Adipose tissue (tissue), 3 donors: Measurements from ENCODE around the gene ARHGAP42. TPM values are rescaled to one million over a fixed set of nuclear protein-coding genes. Genes with fewer than 3 reads are reported as not detected.

Experiments
- H3K27ac ChIP-seq: one replicate; pipeline ENCODE4 v1.5.1; 2013; ENCODE audit warnings: low read depth, low read length
- WGBS, 3 donors: extraction: QIAGEN DNeasy Blood & Tissue Kit; methylation state at CpG; one replicate each; pipeline ENCODE4 v1.1.7; 2013; 5-methylcytosine and 5-hydroxymethylcytosine counted together
- polyA plus RNA-seq, 3 donors: library from polyadenylated mRNA; stranded (reverse); fragments of 200-250 nt; gene quantifications; one replicate each; pipeline ENCODE4 v1.2.3, GENCODE V29; 2013
- donor health status: healthy with polysubstance abuse.
- donor health status: Bipolar disorder and iron deficiency.
- donor health status: healthy.

Gene ARHGAP42
- polyA plus RNA-seq, 3 donors: 0.87 to 11.6 (median 6.2) TPM

DNA sequence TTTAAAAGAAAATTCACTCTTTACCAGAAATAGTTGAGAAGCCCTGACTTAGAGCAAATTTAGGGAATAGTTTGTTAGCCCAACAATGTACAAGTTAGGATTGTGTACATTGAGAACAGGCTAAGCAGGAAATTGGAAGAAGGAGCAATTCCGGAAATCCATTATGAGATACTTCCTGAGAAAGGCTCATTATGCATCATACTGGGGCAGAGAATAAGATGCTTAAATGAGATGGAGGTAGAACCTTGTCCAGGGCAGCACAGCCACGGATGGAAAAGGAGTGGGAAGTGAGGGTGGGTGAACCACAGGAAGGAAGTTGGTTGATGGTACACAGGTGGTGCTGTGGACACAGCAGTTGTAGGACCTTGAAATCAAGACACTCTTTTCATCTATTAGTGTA lies 262.4 kb downstream of the ARHGAP42 start:
- 53 to 63% (median 63%) methylated on average over 2 of the region's 2 CpGs for WGBS, 3 donors
- H3K27ac ChIP-seq: no peak overlapping the region

DNA sequence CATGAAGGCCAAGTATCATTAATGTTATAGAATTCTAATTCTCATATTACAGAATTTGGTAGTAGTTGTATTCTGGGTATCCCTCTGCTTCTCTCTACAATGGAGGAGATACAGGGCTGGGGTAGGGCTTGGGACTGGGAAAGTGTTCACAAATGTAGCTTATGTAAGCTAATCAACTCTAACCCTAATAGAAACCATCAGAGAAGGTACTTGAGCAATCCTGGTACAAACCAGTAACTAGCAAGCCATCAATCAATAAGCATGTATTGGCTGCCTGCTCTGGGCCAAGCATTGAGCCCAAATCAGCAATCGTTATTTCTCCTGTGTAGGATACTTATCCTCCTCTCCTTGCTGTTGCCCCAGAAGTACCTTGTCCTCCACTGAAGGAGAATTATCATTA lies 268.2 kb downstream of the ARHGAP42 start:
- 78 to 90% (median 78%) methylated on average over 1 of the region's 1 CpG for WGBS, 3 donors
- no peak overlapping the region for H3K27ac ChIP-seq

DNA sequence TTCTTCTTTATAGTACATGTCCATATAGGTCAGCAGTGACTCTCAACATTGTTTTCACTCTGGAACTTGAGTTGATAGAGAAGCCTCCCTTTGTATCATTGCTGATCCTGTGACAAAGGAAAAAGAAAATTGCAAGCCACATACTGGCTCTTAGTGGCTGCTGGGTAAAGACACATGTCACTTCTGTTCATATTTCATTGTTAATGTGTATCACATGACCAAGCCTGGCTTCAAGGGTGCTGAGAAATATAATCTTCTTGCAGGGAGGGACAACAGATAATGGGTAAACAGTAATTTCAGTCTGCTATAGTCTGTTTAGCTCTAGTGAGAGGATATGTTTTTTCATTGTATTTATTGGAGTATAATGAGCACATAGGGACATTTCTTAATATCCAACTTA lies 269.3 kb downstream of the ARHGAP42 start:
- no peak overlapping the region for H3K27ac ChIP-seq

DNA sequence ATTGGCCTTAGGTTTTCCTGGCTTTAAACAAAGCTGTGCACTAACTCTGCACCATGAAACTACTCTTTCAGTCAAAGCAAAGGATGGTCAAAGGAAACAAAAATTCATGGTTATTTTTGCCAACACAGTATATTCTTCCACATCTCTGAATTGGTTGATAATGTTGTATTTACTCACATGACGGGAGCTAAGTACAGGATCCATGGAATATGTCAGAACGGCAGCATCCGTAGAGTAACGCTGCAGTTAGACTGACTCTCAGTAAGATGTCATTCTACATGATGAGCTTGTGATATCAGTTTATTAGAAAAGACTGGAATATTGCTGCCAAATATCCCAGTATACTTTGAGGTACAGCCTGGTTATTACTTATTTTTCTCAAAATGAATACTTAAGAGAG lies 270.4 kb downstream of the ARHGAP42 start:
- WGBS, 3 donors: 61 to 71% (median 71%) methylated on average over 4 of the region's 4 CpGs
- no peak overlapping the region for H3K27ac ChIP-seq

DNA sequence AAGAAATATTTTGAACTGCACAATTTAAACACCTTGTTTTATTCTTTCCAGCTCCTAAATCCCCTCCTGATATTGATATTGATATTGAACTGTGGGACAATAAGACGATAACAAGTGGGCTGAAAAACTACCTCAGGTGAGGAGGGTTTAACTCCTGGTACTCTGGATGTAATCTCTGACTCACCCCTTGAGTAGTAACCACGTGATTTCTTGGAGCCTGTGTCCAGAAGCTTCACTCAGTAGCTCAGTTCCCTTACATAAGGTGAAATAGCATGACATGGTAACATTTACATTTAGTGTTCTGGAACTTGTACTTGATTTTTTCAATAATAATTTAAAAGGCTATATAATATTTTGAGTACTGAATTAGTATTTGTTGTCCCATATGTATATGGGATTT lies 274.5 kb downstream of the ARHGAP42 start:
- H3K27ac ChIP-seq: no peak overlapping the region
- WGBS, 3 donors: 62 to 78% (median 75%) methylated on average over 2 of the region's 2 CpGs

DNA sequence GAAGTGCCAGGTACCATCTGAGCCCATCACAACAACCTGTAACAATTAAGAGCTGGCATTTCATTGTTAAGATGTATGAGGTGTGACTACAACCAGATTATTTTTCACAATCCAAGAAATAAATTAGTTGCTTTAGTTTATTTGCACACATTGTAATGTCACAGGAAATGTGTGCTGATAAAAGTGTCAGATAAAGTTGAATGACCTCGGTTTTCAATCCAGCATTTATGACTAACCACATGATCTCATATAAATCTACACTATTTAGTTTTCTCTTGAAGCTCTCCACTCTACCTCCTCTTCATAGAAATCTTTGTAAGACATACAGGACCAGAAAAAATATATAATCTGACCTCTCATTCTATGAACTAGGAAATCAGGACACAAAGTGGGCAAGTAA lies 276.3 kb downstream of the ARHGAP42 start:
- WGBS, 3 donors: 17 to 32% (median 29%) methylated on average over 1 of the region's 1 CpG

DNA sequence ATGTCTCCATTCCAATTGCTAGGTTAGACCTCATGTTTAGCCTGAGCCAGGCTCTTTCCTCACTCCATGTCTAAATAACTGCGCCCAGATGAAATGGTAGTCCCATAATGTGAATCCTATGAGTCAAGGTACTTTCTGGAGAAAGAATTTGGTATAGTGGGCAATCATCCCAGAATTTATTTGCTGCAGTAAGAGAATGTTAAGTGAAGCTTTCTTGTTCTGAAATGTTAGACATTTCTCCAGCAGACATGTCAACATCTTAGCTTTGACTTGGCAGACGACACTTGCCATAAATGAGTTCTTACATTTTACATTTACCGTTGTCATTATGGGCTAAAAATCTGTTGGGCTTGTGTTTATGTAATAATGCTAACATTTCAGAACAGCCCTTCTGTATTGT lies 277.3 kb downstream of the ARHGAP42 start:
- WGBS, 3 donors: 86 to 92% (median 92%) methylated on average over 3 of the region's 3 CpGs
- no peak overlapping the region for H3K27ac ChIP-seq

More for the DNA sequence above, 276.3 kb downstream of the ARHGAP42 start:
- H3K27ac ChIP-seq: no peak overlapping the region

DNA sequence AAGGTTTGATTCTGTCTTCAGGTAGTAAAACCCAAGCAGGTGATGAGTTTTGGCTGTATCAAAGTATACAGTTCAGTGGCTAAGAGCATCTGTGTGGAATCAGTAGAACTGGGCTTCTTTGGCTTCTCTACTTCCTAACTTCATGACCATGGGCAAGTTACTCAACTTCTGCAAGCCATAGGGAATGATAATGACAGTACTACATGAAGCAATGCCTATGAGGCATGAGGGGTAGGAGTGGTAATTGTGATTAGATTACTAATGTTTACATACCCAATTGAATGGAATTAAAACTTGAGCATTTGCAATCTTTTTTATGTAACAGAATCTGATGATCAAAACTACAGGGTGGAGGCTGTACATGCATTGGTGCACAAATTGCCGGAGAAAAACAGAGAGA lies 278.3 kb downstream of the ARHGAP42 start:
- no peak overlapping the region for H3K27ac ChIP-seq
- WGBS, 3 donors: 81 to 95% (median 91%) methylated on average over 1 of the region's 1 CpG

DNA sequence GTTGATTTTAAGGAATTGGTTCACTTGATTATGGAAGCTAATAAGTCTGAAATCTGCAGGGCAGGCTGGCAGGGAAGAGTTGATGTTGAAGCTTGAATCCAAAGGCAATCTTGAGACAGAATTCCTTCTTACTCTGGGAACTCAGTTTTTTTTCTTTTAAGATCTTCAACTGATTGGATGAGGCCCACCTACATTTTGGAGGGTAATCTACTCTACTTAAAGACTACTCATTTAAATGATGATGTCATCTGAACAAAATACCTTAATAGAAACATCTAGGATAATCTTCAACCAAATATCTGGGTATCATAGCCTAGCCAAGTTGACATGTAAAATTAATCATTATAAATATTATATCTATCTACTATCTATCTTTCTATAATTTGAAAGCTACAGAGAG lies 279.3 kb downstream of the ARHGAP42 start:
- no peak overlapping the region for H3K27ac ChIP-seq

DNA sequence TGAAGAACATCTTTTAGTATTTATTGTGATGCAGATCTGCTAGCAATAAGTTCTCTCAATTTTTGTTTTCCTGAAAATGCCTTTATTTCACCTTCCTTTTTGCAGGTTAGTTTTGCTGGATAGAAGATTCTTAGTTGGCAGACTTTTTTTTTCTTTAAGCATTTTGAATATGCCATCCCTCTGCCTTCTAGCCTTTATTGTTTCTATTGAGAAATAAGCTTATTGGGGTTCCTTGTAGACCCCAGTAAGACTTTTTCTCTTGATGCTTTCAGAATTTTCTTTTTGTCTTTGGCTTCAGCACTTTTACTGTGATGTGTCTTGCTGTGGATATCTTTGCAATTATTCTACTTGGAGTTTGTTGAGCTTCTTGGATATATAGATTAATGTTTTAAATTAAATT lies 281.9 kb downstream of the ARHGAP42 start:
- no peak overlapping the region for H3K27ac ChIP-seq

DNA sequence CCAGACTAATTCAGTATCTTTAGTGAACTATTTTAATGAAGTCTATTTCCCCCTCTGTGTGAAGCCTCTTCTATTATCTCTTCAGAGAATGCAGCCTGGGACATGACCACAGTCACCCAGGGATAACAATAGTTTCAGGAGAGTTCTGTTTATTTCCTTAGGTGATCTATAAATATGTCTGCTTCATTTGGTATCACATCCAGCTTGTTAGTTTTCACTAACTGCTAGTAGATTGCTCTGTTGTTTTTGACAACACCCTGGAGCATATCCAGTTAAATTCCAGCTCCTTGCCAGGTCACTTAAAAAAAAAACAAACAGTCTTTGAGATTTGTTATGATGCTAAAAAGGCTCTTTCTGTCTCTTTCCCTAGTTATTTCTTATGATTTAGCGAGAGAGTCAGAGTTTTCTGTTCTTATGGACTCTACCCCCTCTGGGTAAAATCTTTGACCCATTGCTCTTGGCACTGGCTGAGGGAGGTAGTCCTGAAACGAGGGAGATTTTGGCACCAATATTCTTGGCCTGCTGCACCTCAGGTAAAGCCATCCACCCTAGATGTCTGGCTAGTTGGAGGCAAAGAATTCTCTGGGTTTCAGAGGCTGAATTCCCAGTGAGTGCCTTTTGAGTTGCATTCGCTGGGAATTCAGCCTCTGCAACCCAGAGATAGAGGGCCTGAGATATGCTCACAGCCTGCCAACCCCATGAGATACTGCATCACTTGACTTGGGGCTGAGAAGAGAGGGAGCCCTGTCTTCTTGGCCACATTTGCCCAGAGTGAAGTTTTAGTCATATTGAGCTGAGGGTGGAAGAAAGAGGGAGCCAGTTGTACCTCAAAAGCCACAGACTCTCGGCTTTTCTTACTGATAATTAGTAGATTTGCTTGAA lies 283.4 kb downstream of the ARHGAP42 start:
- WGBS, 3 donors: 73 to 78% (median 75%) methylated on average over 4 of the region's 4 CpGs
- H3K27ac ChIP-seq: no peak overlapping the region

DNA sequence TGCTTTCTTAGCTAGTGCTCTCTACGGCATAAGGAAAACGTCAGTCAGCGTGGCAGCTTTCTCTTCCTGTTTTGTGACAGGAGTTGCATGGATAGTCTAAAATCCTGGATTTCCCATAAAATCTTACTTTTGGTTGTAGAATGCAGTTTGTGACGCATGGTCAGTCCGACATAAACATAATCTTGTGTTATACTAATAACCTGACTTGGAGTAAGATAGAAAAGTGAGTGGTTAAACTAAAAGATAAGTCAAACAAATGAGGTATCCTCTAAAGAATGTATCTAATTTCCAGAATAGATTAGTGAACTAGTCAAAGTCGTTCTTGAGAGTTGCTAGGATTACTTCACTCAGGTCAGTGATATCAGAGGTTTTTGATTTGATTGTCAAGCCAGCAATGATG lies 285.0 kb downstream of the ARHGAP42 start:
- WGBS, 3 donors: 80 to 86% (median 83%) methylated on average over 6 of the region's 6 CpGs
- H3K27ac ChIP-seq: no peak overlapping the region

DNA sequence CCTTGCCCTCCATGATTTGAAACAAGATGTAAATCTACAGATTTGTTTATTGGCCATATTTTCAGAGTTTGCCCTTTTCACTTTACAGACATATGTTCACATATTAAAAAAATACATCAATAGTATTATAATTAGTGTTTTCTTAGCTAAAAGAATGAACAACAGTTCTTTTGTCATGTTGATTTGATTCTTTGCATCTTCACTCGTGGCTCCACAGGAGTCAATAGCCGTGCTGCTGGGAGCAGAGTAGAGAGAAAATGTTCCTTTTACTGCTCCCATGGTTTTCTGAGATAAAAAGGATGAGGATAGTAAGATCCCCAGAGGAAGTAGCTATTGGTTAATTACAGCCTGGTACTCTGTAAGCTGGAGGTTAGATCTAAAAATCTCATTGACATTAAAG lies 291.4 kb downstream of the ARHGAP42 start:
- WGBS, 3 donors: 49 to 79% (median 76%) methylated on average over 2 of the region's 2 CpGs
- no peak overlapping the region for H3K27ac ChIP-seq

DNA sequence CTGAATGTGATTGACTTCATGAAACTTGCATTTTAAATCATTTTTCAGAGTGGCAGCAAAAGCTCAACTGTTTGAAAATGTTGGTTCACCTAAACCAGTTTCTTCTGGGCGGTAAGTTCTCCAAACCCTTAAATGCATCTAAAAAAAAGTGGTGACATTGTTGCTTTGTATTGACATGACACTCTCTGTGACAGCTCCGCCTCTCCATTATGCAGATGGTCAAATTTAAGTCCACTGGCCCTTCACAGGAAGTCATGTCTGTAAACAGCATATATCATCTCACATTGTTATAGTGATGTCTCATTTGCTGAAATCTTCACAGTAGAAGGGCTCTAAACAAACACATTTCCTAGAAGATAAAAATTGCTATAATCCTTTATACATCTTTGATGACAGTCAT lies 291.9 kb downstream of the ARHGAP42 start:
- 80 to 89% (median 87%) methylated on average over 2 of the region's 2 CpGs for WGBS, 3 donors
- no peak overlapping the region for H3K27ac ChIP-seq

DNA sequence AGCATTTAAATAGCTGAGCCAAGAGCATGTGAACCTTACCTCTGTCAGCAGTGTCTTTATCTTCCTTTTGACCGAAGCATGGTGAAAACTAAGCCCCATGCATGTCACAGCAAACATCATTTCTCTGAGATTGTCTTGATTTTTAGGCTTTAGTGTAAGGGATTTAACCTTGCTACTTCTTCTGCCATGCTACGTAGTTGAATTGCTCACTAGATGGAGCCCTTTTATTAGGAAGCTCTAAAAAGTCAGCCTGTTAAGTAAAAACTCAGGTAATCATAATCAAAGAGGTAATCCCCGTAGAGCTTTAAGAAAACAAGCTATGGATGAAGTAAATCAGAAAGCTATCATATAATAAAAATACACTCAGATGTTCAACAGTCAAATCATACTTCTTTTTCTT lies 293.1 kb downstream of the ARHGAP42 start:
- WGBS, 3 donors: 66 to 89% (median 84%) methylated on average over 3 of the region's 3 CpGs
- no peak overlapping the region for H3K27ac ChIP-seq

DNA sequence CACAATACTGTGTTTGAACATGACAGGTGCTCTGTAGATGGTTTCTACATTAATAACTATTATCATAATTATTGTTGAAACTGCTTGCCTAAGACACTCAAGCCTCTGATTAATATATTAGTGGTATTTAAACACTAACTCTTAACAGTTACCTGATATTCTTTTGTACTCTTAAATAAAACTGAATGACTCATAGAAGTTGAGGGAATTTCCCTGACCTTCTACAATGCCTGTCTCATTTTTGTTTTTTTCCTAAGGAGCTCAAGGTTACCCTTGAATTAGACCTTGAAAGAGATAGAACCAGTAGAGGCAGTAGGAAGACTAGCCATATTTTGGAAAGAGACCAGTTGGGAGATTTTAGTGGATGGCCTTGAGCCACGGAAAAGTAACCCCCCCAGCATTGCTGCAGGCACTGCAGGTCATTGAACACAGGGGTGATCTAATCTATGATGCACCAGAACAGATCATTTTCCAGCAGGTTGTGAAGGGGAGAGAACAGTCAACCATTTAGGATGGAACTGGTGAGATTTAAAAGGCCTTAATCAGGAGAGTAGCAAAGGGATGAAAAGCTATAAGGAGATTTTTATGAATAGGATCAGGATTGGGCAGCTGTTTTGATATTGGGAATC lies 294.2 kb downstream of the ARHGAP42 start:
- WGBS, 3 donors: 31 to 89% (median 74%) methylated on average over 1 of the region's 1 CpG
- H3K27ac ChIP-seq: no peak overlapping the region

DNA sequence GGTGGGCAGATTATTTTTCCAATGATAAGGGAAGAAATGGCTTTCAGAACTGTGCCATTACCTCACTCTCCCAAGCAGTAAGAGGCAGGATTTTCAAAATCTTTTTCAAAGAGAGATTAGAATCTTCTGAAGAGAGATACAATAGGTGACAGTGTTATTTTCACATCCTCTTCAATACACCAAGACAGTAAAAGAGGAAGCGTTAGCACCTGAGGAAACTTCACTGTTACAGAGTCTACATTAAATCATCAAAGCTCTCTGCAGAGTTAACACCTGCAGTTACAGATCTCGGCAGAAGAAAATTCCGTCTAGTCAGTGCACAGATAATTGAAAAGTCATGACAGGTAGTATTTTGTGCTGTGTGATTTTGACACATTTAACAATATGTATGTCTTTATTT lies 297.6 kb downstream of the ARHGAP42 start:
- no peak overlapping the region for H3K27ac ChIP-seq
- 77 to 88% (median 86%) methylated on average over 3 of the region's 3 CpGs for WGBS, 3 donors

DNA sequence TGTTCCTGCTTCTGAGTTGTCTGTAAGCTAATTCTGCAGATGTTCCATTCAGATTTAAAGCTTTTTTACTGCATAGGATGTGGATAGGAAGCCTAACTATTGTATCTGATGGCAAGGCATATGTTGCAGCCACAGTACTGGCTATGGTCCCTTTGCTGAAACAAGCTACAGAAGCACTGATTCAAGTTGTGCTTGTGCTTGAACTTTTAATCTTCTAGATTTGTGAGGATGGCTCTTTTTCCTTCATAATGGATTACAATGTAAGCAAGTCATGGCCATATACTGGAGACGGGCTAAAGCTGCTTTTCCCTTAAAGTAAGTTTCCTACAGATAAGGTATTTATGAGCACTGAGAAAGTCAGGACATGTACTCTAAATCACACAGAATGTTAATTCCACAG lies 303.8 kb downstream of the ARHGAP42 start:
- no peak overlapping the region for H3K27ac ChIP-seq
- WGBS, 3 donors: 83 to 97% (median 90%) methylated on average over 1 of the region's 1 CpG

DNA sequence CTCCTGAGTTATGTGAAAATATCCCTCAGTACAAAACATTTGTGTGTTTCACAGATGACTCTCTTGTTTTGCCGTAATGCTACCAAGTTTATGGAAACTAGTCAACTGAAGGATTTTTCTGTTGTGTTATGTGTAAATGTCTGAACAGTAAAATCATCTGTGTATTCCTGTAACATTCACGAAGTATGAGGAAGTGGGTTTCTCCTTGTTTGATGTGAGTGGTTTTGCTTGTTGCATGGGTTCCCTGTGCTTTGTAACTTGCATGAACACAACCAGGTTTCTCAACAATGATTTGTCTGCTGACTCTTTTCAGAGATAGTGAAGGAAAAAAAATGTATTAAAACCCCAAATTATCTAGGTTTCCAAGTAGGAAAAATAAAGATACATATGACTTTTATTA lies 304.5 kb downstream of the ARHGAP42 start:
- WGBS, 3 donors: 72 to 80% (median 72%) methylated on average over 2 of the region's 2 CpGs
- no peak overlapping the region for H3K27ac ChIP-seq

DNA sequence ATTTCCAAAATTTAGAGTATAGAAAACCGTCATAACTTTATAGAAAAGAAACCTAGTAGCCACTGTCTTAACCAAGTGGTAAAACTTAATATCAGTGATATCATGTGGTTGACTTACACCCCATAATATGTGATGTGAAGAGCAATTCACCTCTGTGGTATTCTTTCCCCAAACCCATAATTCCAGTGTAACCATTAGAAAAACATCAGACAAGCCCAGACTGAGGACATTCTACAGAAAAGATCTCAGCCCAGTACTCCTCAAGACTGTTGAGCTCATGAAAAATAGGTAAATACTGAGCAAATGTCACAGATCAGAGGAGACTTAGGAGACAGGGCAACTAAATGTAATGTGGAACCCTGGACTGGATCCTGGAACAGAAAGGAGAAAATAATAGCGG lies 307.9 kb downstream of the ARHGAP42 start:
- 93 to 97% (median 94%) methylated on average over 2 of the region's 2 CpGs for WGBS, 3 donors
- H3K27ac ChIP-seq: no peak overlapping the region
